GM12865 (cell line): ENCODE results near the gene NPC1.
"Not testable (repeated sequence)": the region's sequence is repeated elsewhere in the genome, so short reads cannot be mapped to it uniquely, and the experiment has no call there.

Source experiments
- DNase-seq: peaks from one replicate; pipeline ENCODE4 v3.0.0; 2010; ENCODE audit warnings: low read depth
- H3K4me3 ChIP-seq: 2 replicates; pipeline ENCODE4 v1.5.1; 2011; ENCODE audit warnings: mild to moderate bottlenecking, low read depth, low read length, control low read depth
- CTCF ChIP-seq: IDR thresholded peaks from 2 replicates; pipeline ENCODE4 v1.5.1; 2011; ENCODE audit warnings: low read length, control low read depth, low read depth, inconsistent platforms; ENCODE audit not compliant: insufficient read depth; ENCODE audit errors: missing control alignments

NPC1 gene

GRCh38 chr18:23521271-23521670, 65.0 kb downstream of the NPC1 start:
- no peak for DNase-seq
- TF ChIP-seq CTCF: no peak
- H3K4me3 ChIP-seq: no peak overlapping the region

GRCh38 chr18:23519734-23520133, 66.6 kb downstream of the NPC1 start:
- H3K4me3 ChIP-seq: no peak overlapping the region
- no peak for TF ChIP-seq CTCF
- no peak for DNase-seq

GRCh38 chr18:23515911-23516546, 70.3 kb downstream of the NPC1 start:
- TF ChIP-seq CTCF: peak; percentile 93
- DNase-seq: peak; percentile 85

GRCh38 chr18:23512641-23513040, 73.7 kb downstream of the NPC1 start:
- no peak overlapping the region for H3K4me3 ChIP-seq
- TF ChIP-seq CTCF: no peak
- no peak for DNase-seq

More at GRCh38 chr18:23515911-23516546, 70.3 kb downstream of the NPC1 start:
- H3K4me3 ChIP-seq: no peak overlapping the region

GRCh38 chr18:23512216-23512615, 74.1 kb downstream of the NPC1 start:
- not testable (repeated sequence) for H3K4me3 ChIP-seq, DNase-seq

- DNase-seq, H3K4me3 ChIP-seq: not testable (repeated sequence)
These were observed 75.4 kb downstream of the NPC1 start for GRCh38 chr18:23510923-23511322.

- no peak for TF ChIP-seq CTCF
- no peak for DNase-seq
- no peak overlapping the region for H3K4me3 ChIP-seq
These were observed 79.9 kb downstream of the NPC1 start for GRCh38 chr18:23506393-23506792.

GRCh38 chr18:23504720-23505119, 81.6 kb downstream of the NPC1 start:
- DNase-seq: peak; percentile 82
- peak overlapping the region; percentile 89 for H3K4me3 ChIP-seq
- no peak for TF ChIP-seq CTCF
